NCI-H1930 (cell line): ENCODE results near the gene MYO15A.

Source experiments
- DNase-seq, 2 experiments: peaks; one replicate each; lab custom pipeline; 2025; lab: John Stamatoyannopoulos, UW

The MYO15A gene

GRCh38 chr17:18108401-18109312 lies at the start of gene MYO15A:
Gene MYO15A (plus strand): TSS chr17:18108756. CDS start chr17:18118801, 10,045 bp downstream.
- no peak for DNase-seq

GRCh38 chr17:18059283-18059682 lies 49.3 kb upstream of the MYO15A start:
- DNase-seq = no peak

- DNase-seq = no peak
Observed at GRCh38 chr17:18064053-18064452, 44.5 kb upstream of the MYO15A start.

- DNase-seq = no peak
Observed at GRCh38 chr17:18065546-18065945, 43.0 kb upstream of the MYO15A start.

- no peak for DNase-seq
Observed at GRCh38 chr17:18066866-18067265, 41.7 kb upstream of the MYO15A start.

GRCh38 chr17:18069101-18069500 lies 39.5 kb upstream of the MYO15A start:
- DNase-seq = no peak

- no peak for DNase-seq
Observed at GRCh38 chr17:18070861-18071340, 37.7 kb upstream of the MYO15A start.

- no peak for DNase-seq
Observed at GRCh38 chr17:18071751-18072150, 36.8 kb upstream of the MYO15A start.

- no peak for DNase-seq
Observed at GRCh38 chr17:18074566-18075272, 33.8 kb upstream of the MYO15A start.

GRCh38 chr17:18076936-18077335 lies 31.6 kb upstream of the MYO15A start:
- DNase-seq = no peak

- no peak for DNase-seq
Observed at GRCh38 chr17:18079543-18079942, 29.0 kb upstream of the MYO15A start.

GRCh38 chr17:18084256-18084655 lies 24.3 kb upstream of the MYO15A start:
- DNase-seq = no peak

- peak; percentile 84 to 90 for DNase-seq
Observed at GRCh38 chr17:18087610-18088491, 20.7 kb upstream of the MYO15A start, which contains the start of gene DRG2. Gene DRG2 (plus strand): TSS chr17:18087948. CDS start chr17:18088024, 76 bp downstream.

- DNase-seq = no peak
Observed at GRCh38 chr17:18089613-18090012, 18.9 kb upstream of the MYO15A start.

GRCh38 chr17:18093616-18094408 lies 14.7 kb upstream of the MYO15A start:
- no peak for DNase-seq

GRCh38 chr17:18094409-18094807 lies 14.1 kb upstream of the MYO15A start:
- DNase-seq = no peak

GRCh38 chr17:18099516-18099915 lies 9.0 kb upstream of the MYO15A start:
- no peak for DNase-seq

- DNase-seq = no peak
Observed at GRCh38 chr17:18100616-18101015, 7.9 kb upstream of the MYO15A start.

- DNase-seq = no peak
Observed at GRCh38 chr17:18101828-18102227, 6.7 kb upstream of the MYO15A start.

GRCh38 chr17:18102640-18103039 lies 5.9 kb upstream of the MYO15A start:
- DNase-seq = no peak

GRCh38 chr17:18105027-18105426 lies 3.5 kb upstream of the MYO15A start:
- no peak for DNase-seq
